ENCODE data around the gene IGFALS. TPM values are rescaled to one million over a fixed set of nuclear protein-coding genes. Genes with fewer than 3 reads are reported as not detected.

The IGFALS gene
- total RNA-seq, 2 donors from 2014 or later = 0.28 to 0.54 TPM

- H3K9me3 ChIP-seq = no peaks in the 10 kb centered on the region
- no peaks in the 10 kb centered on the region for H3K27me3 ChIP-seq (replicated peaks; ENCODE audit: insufficient read depth)
- ATAC-seq (ENCODE audit: insufficient number of reproducible peaks, low FRiP score, low read depth) (no peak), DNase-seq (ENCODE audit: low spot score) (no peak)
- TF ChIP-seq, protein P1, sequence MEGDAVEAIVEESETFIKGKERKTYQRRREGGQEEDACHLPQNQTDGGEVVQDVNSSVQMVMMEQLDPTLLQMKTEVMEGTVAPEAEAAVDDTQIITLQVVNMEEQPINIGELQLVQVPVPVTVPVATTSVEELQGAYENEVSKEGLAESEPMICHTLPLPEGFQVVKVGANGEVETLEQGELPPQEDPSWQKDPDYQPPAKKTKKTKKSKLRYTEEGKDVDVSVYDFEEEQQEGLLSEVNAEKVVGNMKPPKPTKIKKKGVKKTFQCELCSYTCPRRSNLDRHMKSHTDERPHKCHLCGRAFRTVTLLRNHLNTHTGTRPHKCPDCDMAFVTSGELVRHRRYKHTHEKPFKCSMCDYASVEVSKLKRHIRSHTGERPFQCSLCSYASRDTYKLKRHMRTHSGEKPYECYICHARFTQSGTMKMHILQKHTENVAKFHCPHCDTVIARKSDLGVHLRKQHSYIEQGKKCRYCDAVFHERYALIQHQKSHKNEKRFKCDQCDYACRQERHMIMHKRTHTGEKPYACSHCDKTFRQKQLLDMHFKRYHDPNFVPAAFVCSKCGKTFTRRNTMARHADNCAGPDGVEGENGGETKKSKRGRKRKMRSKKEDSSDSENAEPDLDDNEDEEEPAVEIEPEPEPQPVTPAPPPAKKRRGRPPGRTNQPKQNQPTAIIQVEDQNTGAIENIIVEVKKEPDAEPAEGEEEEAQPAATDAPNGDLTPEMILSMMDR (IDR thresholded peaks at IDR 0.05) = no peak
- no peaks in the 10 kb centered on the region for H3K4me1 ChIP-seq (ENCODE audit: control insufficient read depth in 1 of 2, low read depth in 2 of 2)
- no peak overlapping the region for H3K27ac ChIP-seq
- H3K36me3 ChIP-seq = peaks cover 25% of the 10 kb centered on the region
- no peak overlapping the region for H3K4me3 ChIP-seq
Measured at GRCh38 chr16:1791256-1791942, 2.1 kb downstream of the IGFALS start.

DNA sequence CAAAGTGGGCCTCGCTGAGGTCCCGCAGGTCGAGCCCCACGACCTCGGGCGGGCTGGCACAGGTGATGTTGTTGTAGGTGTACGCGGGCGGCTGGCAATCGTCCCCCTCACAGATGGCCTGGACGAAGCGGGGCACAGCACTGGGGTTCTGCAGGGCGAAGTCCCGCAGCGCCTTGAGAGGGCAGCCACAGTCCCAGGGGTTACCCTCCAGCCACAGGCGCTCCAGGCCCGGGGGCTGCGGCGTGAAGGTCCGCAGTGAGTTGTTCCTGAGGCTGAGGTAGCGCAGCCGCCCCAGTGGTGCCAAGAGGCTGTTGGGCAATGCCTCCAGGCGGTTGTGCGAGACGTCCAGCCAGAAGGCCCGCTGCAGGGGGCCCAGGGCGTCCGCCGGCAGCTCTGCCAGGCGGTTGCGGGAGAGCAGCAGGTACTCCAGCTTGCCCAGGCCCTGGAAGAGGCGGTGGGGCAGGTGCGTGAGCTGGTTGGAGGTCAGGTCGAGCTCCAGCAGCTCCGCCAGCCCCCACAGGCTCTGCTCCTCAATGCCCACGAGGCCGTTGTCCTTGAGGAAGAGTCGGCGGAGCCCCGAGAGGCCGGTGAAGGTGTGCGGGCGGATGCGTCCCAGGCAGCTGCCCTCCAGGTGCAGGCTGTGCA lies 2.8 kb downstream of the IGFALS start:
- H3K4me1 ChIP-seq (ENCODE audit: control insufficient read depth in 1 of 2, low read depth in 2 of 2) = no peaks in the 10 kb centered on the region
- H3K4me3 ChIP-seq = no peak overlapping the region
- TF ChIP-seq, protein P1 (IDR thresholded peaks at IDR 0.05) = no peak
- ATAC-seq (ENCODE audit: insufficient number of reproducible peaks, low FRiP score, low read depth) (no peak), DNase-seq (ENCODE audit: low spot score) (no peak)
- H3K36me3 ChIP-seq = peaks cover 25% of the 10 kb centered on the region
- H3K27ac ChIP-seq = no peak overlapping the region
- H3K27me3 ChIP-seq (replicated peaks; ENCODE audit: insufficient read depth) = no peaks in the 10 kb centered on the region
- H3K9me3 ChIP-seq = no peaks in the 10 kb centered on the region

GRCh38 chr16:1790261-1790610 lies 3.3 kb downstream of the IGFALS start:
- H3K4me1 ChIP-seq (ENCODE audit: control insufficient read depth in 1 of 2, low read depth in 2 of 2) = peaks cover 0 to 2% of the 10 kb centered on the region in 2 donors
- DNase-seq (ENCODE audit: low spot score) (no peak), ATAC-seq (ENCODE audit: insufficient number of reproducible peaks, low FRiP score, low read depth) (no peak)
- H3K4me3 ChIP-seq = no peak overlapping the region
- H3K9me3 ChIP-seq = no peaks in the 10 kb centered on the region
- no peaks in the 10 kb centered on the region for H3K27me3 ChIP-seq (replicated peaks; ENCODE audit: insufficient read depth)
- peaks cover 25% of the 10 kb centered on the region for H3K36me3 ChIP-seq
- TF ChIP-seq, protein P1 (IDR thresholded peaks at IDR 0.05) = no peak
- no peak overlapping the region for H3K27ac ChIP-seq

GRCh38 chr16:1789643-1790045 lies 3.9 kb downstream of the IGFALS start:
- Histone ChIP-seq H3K9me3 (no peaks in the 10 kb centered on the region), H3K4me1 (ENCODE audit: control insufficient read depth in 1 of 2, low read depth in 2 of 2) (peaks cover 0 to 8% of the 10 kb centered on the region in 2 donors), H3K36me3 (peaks cover 25% of the 10 kb centered on the region), H3K4me3 (no peak overlapping the region), H3K27me3 (replicated peaks; ENCODE audit: insufficient read depth) (no peaks in the 10 kb centered on the region), H3K27ac (no peak overlapping the region)
- DNase-seq (ENCODE audit: low spot score) (no peak), ATAC-seq (ENCODE audit: insufficient number of reproducible peaks, low FRiP score, low read depth) (no peak)
- TF ChIP-seq, protein P1 (IDR thresholded peaks at IDR 0.05) = no peak

- TF ChIP-seq, protein P1 (IDR thresholded peaks at IDR 0.05) = no peak
- Histone ChIP-seq H3K27ac (no peak overlapping the region), H3K36me3 (peaks cover 25% of the 10 kb centered on the region), H3K27me3 (replicated peaks; ENCODE audit: insufficient read depth) (no peaks in the 10 kb centered on the region), H3K4me3 (no peak overlapping the region), H3K9me3 (no peaks in the 10 kb centered on the region), H3K4me1 (ENCODE audit: control insufficient read depth in 1 of 2, low read depth in 2 of 2) (peaks cover 6 to 17% of the 10 kb centered on the region in 2 donors)
- ATAC-seq (ENCODE audit: insufficient number of reproducible peaks, low FRiP score, low read depth) = no peak
- no peak for DNase-seq (ENCODE audit: low spot score)
Measured at GRCh38 chr16:1788708-1789100, 4.8 kb downstream of the IGFALS start.
